NCI-H128 (cell line): Measurements from ENCODE around the gene EVI2B.
"Not testable (repeated sequence)": the region's sequence is repeated elsewhere in the genome, so short reads cannot be mapped to it uniquely, and the experiment has no call there.

Experiments
- DNase-seq: peaks from one replicate; lab custom pipeline; 2025; ENCODE audit not compliant: unreplicated experiment; lab: John Stamatoyannopoulos, UW

The EVI2B gene, protein sequence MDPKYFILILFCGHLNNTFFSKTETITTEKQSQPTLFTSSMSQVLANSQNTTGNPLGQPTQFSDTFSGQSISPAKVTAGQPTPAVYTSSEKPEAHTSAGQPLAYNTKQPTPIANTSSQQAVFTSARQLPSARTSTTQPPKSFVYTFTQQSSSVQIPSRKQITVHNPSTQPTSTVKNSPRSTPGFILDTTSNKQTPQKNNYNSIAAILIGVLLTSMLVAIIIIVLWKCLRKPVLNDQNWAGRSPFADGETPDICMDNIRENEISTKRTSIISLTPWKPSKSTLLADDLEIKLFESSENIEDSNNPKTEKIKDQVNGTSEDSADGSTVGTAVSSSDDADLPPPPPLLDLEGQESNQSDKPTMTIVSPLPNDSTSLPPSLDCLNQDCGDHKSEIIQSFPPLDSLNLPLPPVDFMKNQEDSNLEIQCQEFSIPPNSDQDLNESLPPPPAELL

DNA sequence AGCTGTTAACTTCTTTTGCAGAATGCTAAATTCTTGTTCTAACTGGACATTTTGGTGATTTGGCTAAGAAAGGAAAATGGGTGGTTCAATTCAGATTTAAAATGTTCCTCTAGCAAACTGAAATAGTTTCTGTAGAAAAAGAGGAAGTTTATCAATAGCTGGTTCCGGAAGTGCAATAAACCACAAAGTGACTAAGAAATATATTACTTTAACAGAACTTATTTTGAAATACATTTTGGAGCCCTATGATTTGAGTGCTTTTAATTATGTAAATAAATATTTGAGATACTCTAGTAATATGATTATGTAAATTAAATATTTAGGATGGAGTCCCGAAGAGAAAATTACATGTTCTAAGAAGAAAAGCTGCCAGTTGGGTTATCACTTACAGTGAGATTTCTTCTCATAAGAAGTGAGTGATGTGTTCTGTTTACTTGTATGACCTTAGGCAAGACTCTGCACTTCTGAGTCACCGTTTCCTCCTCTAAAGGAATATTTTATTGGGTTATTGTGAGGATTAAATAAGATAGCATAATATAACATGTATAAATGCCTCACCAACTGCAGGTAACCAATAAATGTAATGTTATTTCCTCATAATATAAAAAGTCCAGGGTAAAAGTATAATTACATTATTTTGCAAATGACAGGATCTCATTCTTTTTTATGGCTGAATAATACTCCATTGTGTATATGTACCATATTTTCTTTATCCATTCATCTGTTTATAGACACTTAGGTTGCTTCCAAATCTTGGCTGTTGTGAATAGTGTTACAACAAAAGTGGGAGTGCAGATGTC is at the start of gene EVI2B:
EVI2B (minus strand) TSS at position 73 of the 800 bp plus-strand sequence. CDS start 8,445 bp downstream, outside the sequence.
- no peak for DNase-seq

DNA sequence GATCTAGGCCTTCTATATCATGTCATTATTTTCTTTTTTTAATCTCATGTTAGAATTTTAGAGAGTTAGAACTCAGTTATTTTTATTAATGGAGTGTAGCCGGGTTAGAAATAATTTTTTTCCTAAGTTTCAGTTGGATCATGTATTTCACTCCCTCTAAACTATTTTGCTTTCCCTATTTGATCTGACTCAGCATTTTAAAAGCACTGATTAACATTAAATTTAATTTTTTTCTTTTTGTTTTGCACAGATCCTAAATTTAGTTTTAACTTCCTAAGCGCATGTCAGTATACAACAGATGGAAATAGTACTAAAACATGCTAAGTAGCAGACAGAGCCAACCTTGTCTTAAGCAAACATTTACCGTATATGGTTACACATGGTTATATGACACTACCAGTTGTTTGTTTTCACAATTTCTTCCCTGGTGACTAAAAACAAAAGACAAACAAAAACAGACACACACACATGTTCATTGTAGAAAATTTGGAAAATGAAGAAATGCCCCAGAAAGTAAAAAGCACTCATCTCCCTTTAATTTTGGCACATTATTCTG is 44.1 kb upstream of the EVI2B start:
- no peak for DNase-seq

DNA sequence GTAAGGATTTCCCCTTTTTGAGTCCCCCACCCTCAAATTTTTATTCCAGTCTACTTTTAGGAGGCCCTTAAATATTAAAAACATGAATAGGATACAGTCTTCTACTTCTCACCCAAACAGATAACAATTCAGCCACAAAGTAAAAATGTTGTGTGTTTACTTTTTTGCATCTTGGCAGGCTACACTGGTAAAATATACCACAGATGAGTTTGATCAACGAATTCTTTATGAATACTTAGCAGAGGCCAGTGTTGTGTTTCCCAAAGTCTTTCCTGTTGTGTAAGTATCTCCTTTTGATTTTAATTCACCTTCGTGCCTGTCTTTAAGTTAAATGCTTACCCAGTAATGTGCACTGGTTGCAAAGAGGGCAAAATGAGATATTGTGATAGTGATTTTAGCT is 43.2 kb upstream of the EVI2B start:
- no peak for DNase-seq

DNA sequence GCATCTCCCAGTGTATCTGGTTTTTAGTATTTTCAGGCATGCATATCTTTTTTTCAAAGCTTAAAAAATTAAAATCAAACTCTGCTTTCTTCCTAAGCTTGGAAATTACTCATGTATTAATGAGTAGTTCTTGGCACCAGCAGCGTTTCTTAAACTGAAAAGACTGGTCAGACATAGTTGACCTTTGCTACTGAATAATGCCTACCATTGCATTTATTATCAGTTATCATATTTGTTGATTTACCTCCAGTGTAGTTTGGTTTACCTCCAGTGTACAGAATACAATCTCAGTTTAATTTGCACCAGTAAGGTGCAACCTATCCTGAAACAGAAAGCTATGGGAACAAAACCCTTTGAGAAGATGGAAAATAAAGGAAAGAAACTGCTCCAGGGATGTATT is 42.1 kb upstream of the EVI2B start:
- DNase-seq = no peak

DNA sequence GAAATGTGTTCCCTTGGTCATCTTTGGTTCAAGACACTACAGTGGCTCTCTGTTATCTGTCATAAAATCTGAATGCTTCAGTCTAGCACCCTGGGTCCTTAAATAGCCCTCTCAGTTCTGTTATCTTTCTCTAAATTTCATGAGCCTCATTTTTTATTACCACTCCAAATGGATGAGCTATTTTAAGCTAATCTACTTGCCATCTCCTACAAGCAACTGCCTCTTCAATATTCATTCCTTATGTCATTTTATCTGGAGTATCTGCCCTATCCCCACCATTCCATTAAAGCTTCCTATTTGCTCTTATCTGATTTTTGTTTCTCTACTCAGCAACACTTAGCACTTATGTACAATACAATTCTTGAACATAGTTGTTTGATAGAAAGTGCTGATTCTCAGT is 35.6 kb upstream of the EVI2B start:
- no peak for DNase-seq

DNA sequence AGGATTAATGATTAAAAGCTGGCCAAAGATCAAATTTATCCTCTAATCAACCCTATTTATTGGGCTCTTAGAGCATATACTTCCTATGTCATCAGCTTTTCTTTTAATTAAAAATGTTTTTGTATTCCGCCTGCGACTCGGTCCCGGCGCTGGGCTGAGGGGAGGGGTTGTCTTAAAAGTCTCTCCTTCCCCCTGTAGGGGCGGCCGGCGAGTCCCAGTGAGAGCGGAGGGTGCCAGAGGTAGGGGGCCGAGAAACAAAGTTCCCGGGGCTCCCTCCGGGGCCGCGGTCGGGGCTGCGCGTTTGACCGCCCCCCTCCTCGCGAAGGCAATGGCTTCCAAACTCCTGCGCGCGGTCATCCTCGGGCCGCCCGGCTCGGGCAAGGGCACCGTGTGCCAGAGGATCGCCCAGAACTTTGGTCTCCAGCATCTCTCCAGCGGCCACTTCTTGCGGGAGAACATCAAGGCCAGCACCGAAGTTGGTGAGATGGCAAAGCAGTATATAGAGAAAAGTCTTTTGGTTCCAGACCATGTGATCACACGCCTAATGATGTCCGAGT is 31.4 kb upstream of the EVI2B start:
- DNase-seq = not testable (repeated sequence)

DNA sequence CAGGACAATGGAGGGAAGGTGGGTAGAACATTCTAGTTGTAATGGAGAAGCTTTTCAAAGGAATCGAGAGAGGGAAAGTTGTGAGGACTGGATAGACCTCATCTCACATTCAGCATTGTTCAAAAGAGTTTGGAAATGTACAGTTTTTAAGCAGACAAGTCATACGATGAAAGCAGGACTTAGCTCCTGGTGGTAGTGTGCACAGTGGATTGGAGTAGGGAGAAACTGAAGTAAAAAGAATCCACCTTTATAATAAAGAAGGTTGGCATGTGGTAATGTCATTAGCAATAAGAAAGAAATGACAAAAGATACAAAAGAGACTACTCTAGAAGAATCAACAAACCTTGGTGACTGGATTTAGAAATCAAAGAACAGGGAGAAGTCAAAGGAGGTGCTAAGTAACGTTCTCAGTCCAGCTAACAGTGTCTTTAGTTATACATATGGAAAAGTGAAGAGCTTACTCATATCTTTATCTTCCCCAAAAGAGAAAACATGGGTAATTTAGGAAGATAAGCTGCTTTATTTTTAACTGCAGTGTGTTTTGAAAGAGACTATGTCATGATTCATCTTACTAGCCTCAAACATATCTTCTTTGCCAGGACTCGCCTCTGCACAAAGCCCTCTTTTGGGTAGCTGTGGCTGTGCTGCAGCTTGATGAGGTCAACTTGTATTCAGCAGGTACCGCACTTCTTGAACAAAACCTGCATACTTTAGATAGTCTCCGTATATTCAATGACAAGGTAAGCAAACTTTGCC is 26.2 kb upstream of the EVI2B start:
- DNase-seq = no peak

DNA sequence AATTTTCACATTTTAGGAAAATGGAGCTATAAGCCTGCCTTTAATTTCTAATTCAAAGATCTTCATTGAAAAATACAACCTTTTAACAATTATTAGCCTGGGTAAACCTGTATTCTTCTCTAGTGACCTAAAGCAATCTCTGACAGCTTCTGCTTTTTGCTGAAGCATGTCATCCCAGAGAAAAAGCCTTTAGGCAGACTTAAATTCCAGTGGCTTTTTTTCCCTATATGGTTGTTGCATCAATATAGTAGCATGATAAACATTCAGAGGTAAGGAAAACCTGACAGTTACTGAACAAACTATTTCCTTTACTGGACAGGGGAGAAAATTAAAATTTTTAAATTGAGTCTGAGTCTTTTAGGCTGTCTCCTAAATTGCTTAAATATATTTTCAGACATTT is 15.4 kb upstream of the EVI2B start:
- DNase-seq = no peak

DNA sequence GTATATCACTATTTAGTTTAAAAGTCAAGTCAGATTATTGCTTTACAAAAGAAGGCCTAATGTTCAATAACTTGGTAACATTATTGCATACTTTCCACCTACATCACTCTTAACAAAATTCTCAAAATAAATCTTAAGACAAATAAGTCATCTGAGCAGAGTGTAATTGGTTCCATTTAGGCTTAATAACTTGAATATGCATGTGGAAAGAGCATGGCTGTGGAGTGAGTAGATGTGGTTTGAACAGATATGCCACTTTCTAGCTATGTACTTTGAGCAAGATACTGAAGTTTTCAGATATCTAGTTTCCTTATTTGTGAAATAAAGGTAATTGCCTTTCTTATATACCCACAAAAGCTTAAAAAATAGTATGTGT is 14.3 kb upstream of the EVI2B start:
- no peak for DNase-seq

DNA sequence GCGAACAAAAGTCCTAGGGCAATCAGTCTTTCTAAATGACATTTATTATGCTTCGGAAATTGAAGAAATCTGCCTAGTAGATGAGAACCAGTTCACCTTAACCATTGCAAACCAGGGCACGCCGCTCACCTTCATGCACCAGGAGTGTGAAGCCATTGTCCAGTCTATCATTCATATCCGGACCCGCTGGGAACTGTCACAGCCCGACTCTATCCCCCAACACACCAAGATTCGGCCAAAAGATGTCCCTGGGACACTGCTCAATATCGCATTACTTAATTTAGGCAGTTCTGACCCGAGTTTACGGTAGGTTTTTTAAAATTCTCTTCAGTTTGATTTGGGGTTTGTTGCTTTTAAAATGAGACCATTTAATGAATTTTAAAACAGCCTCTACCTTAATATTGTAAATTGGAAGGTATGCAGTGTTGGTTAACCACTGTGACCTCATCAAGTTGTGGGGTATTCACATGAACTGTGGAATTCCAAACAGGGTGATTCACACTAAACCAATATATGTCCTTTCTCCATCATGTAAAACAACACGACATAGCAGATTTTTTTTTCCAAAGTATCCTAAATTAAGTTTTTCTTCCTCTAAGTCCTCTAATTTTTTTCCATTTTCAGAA is 13.8 kb upstream of the EVI2B start:
- DNase-seq = no peak

DNA sequence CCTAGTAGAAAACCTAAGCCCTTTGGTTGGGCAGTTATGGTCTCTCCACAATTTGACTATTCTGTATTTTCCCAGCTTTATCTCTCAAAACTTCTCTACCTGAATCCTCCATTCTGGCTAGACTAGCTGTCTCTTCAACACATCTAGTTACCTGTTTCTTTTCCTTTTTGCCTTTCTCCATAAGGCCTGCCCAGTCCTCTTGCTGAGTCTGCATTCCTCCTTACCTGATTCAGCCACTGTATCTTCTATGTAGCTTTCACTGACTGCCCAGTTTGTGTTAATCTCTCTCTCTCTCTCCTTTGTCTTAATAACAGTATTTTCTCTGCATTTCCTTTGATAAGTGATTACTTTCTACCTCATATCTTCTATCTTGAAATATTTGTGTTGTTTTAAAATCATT is 9.7 kb upstream of the EVI2B start:
- no peak for DNase-seq

DNA sequence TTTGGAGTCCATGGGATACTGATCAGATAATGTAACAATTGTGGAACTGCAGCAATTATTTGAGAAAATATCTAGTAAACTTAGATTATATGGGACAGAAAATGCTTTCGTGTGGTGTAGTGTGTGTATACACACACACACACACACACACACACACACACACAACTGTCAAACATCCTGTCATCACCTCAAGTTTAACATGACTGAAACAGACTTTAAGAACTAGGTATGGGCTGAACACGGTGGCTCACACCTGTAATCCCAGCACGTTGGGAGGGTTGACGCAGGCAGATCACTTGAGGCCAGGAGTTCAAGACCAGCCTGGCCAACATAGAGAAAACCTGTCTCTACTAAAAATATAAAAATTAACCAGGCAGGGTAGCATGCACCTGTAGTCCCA is 8.1 kb upstream of the EVI2B start:
- DNase-seq = no peak

DNA sequence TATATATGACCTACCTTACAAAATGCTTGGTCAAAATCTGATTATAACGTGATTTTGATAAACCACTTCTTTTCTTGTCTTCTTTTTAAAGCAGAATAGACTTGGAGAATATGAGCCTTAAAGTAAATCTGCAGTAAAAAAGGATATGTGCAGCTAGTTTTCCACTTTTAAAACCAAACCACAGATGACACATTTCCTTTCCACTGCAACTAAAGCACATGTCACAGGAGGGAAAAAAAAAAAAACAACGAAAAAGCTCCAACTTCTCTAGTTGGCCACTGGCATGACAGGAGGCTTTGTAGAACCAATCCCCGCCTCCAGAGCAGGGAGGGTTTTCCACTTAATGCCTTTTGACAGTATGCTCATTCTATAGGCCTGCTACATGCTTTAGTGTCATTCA is 7.6 kb upstream of the EVI2B start, which contains the start of gene EVI2A:
EVI2A (minus strand) TSS at position 142 of the 400 bp plus-strand sequence. CDS start 2,609 bp downstream, outside the sequence.
- DNase-seq = no peak

DNA sequence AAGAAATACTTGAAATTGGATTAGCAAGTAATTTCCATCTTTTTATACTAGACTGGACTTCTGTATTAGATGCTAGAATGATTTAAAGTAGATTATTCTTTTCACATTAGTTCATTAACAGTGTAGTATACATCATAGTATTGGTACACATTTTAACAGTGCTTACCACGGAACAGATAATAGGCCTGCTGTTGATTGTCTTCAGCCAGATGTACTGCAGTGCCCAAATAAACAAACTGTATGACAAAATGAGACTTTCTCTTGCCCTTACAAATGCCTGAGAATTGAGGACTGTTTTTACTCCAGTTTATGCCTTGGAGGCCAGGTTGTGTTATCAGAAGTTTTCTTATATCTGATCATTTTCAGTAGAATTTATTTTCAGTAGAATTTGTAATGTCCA is 6.9 kb upstream of the EVI2B start:
- DNase-seq = no peak

DNA sequence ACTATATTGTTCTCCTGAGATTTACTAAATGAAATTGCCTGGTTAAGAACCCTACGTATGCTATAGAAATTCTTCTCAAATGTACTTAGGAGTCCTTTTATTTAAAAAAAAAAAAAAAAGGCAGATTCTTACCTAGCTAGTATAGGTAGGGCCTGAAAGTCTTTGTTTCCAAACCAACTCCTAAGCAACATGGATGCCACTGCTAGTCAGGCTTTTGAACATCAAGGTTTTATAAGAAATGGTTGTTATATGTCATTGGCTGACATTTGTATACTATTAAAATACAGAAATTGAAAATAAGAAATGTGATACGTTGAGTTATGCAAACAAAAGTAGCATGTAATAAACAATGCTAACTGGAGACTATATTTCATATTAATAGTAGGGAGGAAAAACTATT is 6.4 kb upstream of the EVI2B start:
- DNase-seq = no peak

DNA sequence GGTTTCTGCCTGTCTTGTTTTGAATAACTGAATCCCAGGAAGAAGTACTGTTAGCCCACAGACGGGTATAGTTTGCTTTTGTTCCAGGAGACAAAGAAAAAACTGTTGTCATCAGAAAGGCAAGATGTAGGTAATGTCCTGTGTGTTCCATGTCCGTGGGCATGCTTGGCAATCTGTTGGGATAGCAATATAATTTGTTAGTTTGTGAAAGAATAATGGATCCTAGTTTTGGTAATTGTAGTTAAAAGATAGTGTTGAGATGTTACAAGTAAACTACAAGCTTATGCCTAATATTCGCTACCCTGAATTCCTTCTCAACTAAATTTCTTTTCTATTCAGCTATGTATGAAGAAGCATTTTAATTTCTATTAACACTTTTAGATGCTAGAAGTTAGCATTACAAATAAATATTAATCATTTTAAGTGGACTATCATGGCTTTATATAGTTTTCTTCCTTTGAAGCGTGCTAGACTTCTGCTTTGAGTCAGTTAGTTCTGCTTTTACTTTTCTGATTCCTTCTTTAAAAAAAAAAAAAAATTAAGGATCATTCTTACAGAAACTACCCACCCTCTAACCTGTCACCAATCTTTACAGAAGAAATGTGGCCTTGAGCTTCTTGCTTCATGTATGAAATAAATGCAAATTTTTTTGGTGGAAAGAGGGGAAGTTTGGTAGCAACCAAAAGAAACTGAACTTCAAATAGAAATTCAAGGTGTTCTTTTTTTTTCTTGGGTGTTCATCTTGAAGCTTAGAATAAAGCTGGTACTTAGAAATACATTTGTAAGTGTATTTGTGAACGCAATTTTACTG is 5.2 kb upstream of the EVI2B start:
- no peak for DNase-seq

DNA sequence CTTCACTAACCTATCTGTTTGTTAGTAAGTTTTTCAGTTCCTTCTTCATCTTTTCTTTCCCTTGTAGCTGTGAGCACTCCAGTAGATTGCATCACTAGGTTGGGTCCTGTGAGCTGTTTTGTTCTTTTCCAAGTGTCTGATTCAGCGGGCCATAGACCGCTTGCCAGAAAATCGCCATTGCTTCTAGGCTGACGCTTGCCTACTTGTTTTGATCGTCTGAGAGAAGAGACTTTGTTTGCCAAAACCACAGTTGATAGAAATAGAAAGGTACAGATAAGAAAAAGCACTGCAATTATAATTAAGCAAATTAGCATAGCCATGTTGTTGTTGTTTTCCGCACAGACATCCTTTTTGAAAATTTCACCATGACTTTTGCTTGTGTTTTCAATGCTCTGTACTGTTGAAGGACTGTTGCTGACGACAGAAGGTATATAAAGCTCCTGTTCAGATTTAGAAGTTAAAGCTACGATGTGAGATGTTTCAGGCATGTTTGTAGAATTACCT is 4.5 kb upstream of the EVI2B start:
- no peak for DNase-seq

DNA sequence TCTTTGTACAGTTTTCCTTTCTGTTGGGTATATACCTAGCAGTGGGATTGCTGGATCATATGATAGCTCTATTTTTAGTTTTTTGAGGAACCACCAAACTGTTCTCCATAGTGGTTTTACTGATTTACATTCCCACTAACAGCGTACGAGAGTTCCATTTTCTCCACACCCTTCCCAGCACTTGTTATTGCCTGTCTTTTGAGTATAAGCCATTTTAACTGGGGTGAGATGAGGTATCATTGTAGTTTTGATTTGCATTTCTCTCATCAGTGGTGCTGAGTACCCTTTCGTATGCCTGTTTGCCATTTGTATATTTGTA is 887 bp upstream of the EVI2B start:
- DNase-seq = no peak

DNA sequence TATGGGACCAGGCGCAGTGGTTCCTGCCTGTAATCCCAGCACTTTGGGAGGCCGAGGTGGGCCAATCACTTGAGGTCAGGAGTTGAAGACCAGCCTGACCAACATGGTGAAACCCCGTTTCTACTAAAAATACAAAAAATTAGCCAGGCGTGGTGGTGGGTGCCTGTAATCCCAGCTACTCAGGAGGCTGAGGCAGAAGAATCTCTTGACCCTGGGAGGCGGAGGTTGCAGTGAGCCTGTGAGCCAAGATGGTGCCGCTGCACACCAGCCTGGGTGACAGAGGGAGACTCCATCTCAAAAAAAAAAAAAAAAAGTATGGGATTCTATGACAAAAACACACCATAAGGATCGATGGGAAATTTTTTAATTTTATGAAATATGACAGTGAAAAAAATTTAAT is 1.6 kb downstream of the EVI2B start:
- not testable (repeated sequence) for DNase-seq

DNA sequence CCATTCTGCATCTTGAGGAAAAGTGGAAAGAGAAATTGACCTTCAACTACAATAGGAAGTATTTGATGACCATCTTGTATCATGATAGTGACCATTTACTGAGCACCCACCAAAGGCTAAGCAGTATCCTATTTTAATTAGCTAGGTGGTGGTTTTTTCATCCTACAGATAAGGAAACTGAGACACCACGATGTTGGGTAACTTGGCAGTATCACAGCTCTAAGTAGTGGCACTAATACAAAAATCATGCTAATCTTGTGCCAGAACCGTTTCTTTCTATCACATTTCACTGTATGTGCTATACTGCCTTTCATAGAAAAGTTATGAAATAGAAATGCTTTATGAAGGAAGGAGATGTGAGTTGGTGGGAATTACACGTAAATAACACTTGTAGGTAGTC is 2.3 kb downstream of the EVI2B start:
- DNase-seq = no peak
